Smooth muscle cell (in vitro differentiated cells): Measurements from ENCODE around the gene XIST. TPM values are rescaled to one million over a fixed set of nuclear protein-coding genes. Genes with fewer than 3 reads are reported as not detected.

ENCODE experiments used
- DNase-seq: peaks from one replicate; lab custom pipeline; 2025; ENCODE audit not compliant: unreplicated experiment; lab: John Stamatoyannopoulos, UW
- H2AFZ ChIP-seq: fragments of 200-600 bp; sonication (generic); 2 replicates; pipeline ENCODE4 v1.6.0; 2016; ENCODE audit warnings: antibody characterized with exemption, low read depth, mild to moderate bottlenecking
- H3F3A ChIP-seq: fragments of 200-600 bp; sonication (generic); 2 replicates; pipeline ENCODE4 v1.6.0; 2017; ENCODE audit warnings: antibody characterized with exemption, low read depth
- H3K27ac ChIP-seq: fragments of 200-600 bp; sonication (generic); 2 replicates; pipeline ENCODE4 v1.5.1; 2016; ENCODE audit warnings: low read depth, mild to moderate bottlenecking
- H3K27me3 ChIP-seq: fragments of 200-600 bp; sonication (generic); 2 replicates; pipeline ENCODE4 v1.6.1; 2016; ENCODE audit warnings: low read depth, mild to moderate bottlenecking
- H3K36me3 ChIP-seq: fragments of 200-600 bp; sonication (generic); 2 replicates; pipeline ENCODE4 v1.5.1; 2016; ENCODE audit warnings: low read depth
- H3K4me1 ChIP-seq: fragments of 200-600 bp; sonication (generic); 2 replicates; pipeline ENCODE4 v1.5.1; 2016; ENCODE audit warnings: low read depth
- H3K4me2 ChIP-seq: fragments of 200-600 bp; sonication (generic); 2 replicates; pipeline ENCODE4 v1.6.0; 2016; ENCODE audit warnings: mild to moderate bottlenecking
- H3K4me3 ChIP-seq: fragments of 200-600 bp; sonication (generic); 2 replicates; pipeline ENCODE4 v1.5.1; 2016; ENCODE audit warnings: mild to moderate bottlenecking
- H3K79me2 ChIP-seq: fragments of 200-600 bp; sonication (generic); 2 replicates; pipeline ENCODE4 v1.6.0; 2016; ENCODE audit warnings: low read depth, mild to moderate bottlenecking
- H3K9ac ChIP-seq: fragments of 200-600 bp; sonication (generic); 2 replicates; pipeline ENCODE4 v1.6.0; 2016; ENCODE audit warnings: low read depth
- H3K9me3 ChIP-seq: fragments of 200-600 bp; sonication (generic); replicated peaks from 2 replicates; pipeline ENCODE4 v1.5.1; 2016; ENCODE audit warnings: low read depth
- H4K20me1 ChIP-seq: fragments of 200-600 bp; sonication (generic); 2 replicates; pipeline ENCODE4 v1.6.0; 2016; ENCODE audit warnings: low read depth
- CTCF ChIP-seq: fragments of 200-600 bp; sonication (generic); IDR thresholded peaks from 2 replicates; pipeline ENCODE4 v1.5.1; 2017; ENCODE audit warnings: borderline replicate concordance, mild to moderate bottlenecking, antibody characterized with exemption; ENCODE audit not compliant: insufficient read depth, poor library complexity, severe bottlenecking
- WGBS: methylation state at CpG from one replicate; pipeline ENCODE4 v1.1.7; 2016; ENCODE audit warnings: low lambda C conversion rate; 5-methylcytosine and 5-hydroxymethylcytosine counted together
- polyA plus RNA-seq: library from polyadenylated mRNA; unstranded; fragments of >200 nt; fragmentation: Nextera tagmentation; extraction: Ambion mirVana; gene quantifications from 2 replicates; pipeline ENCODE4 v1.2.1, GENCODE V29; 2016
- total RNA-seq: library from RNA; depleted of rRNA; stranded (reverse); fragments of >200 nt; gene quantifications from 2 replicates; pipeline ENCODE4 v1.2.3, GENCODE V29; 2014

XIST gene
- total and polyA plus RNA-seq, 2 experiments from 2014 or later: not detected

- Histone ChIP-seq H3K4me3 (no peak overlapping the region), H3K4me2 (no peak overlapping the region), H3F3A (no peaks in the 10 kb centered on the region), H3K27me3 (no peaks in the 10 kb centered on the region), H2AFZ (no peak overlapping the region), H3K79me2 (no peaks in the 10 kb centered on the region), H3K4me1 (peaks cover 6% of the 10 kb centered on the region), H3K27ac (no peak overlapping the region), H3K36me3 (no peaks in the 10 kb centered on the region), H4K20me1 (no peaks in the 10 kb centered on the region), H3K9ac (no peak overlapping the region), H3K9me3 (no peaks in the 10 kb centered on the region)
- 100% methylated on average over 1 of the region's 1 CpG for WGBS
- DNase-seq: no peak
- TF ChIP-seq CTCF: no peak
Measured at GRCh38 chrX:73847991-73848390, 4.5 kb downstream of the XIST start.

GRCh38 chrX:73847100-73847499, 5.4 kb downstream of the XIST start:
- no peak overlapping the region for H2AFZ ChIP-seq
- H3K9me3 ChIP-seq: no peaks in the 10 kb centered on the region
- H3K79me2 ChIP-seq: no peaks in the 10 kb centered on the region
- H3K4me2 ChIP-seq: no peak overlapping the region
- H3K9ac ChIP-seq: no peak overlapping the region
- DNase-seq: no peak
- no peaks in the 10 kb centered on the region for H3F3A ChIP-seq
- no peak for TF ChIP-seq CTCF
- peaks cover 6% of the 10 kb centered on the region for H3K4me1 ChIP-seq
- H4K20me1 ChIP-seq: no peaks in the 10 kb centered on the region
- no peaks in the 10 kb centered on the region for H3K27me3 ChIP-seq
- H3K27ac ChIP-seq: no peak overlapping the region
- no peaks in the 10 kb centered on the region for H3K36me3 ChIP-seq
- no peak overlapping the region for H3K4me3 ChIP-seq
- 72% methylated on average over 2 of the region's 2 CpGs for WGBS

GRCh38 chrX:73842541-73843234, 9.8 kb downstream of the XIST start:
- H3K4me1 ChIP-seq: no peaks in the 10 kb centered on the region
- DNase-seq: no peak

More at GRCh38 chrX:73842541-73843234, 9.8 kb downstream of the XIST start:
- no peaks in the 10 kb centered on the region for H3K36me3 ChIP-seq
- no peak overlapping the region for H3K4me3 ChIP-seq
- no peaks in the 10 kb centered on the region for H3K79me2 ChIP-seq
- no peaks in the 10 kb centered on the region for H3K27me3 ChIP-seq
- H3K9me3 ChIP-seq: no peaks in the 10 kb centered on the region
- no peak for TF ChIP-seq CTCF
- no peak overlapping the region for H2AFZ ChIP-seq
- H3K27ac ChIP-seq: no peak overlapping the region
- 81% methylated on average over 4 of the region's 4 CpGs for WGBS
- H4K20me1 ChIP-seq: no peaks in the 10 kb centered on the region
- H3F3A ChIP-seq: no peaks in the 10 kb centered on the region
- no peak overlapping the region for H3K9ac ChIP-seq
- H3K4me2 ChIP-seq: no peak overlapping the region
